HepG2 (cell line): ENCODE measurements around the gene PIM3. TPM values are rescaled to one million over a fixed set of nuclear protein-coding genes. Genes with fewer than 3 reads are reported as not detected.

Experiments used
- DMAP1 ChIP-seq: IDR thresholded peaks from 2 replicates; pipeline ENCODE4 v1.6.1; 2016
- FOXO1 ChIP-seq: sonication (generic); formaldehyde crosslinking; IDR thresholded peaks from 2 replicates; pipeline ENCODE4 v1.4.0; 2020; ENCODE audit warnings: missing genetic modification reagents
- GZF1 ChIP-seq: sonication (generic); formaldehyde crosslinking; IDR thresholded peaks from 2 replicates; pipeline ENCODE4 v1.5.1; 2020; ENCODE audit warnings: mild to moderate bottlenecking, missing genetic modification reagents
- RFXANK ChIP-seq: IDR thresholded peaks from 2 replicates; pipeline ENCODE4 v1.6.1; 2016
- TEAD3 ChIP-seq: optimal IDR thresholded peaks from 2 replicates; pipeline ENCODE3; 2016; ENCODE audit warnings: borderline replicate concordance
- TFDP1 ChIP-seq: IDR thresholded peaks from 2 replicates; pipeline ENCODE4 v1.6.1; 2016; ENCODE audit warnings: missing compliant biosample characterization, missing genetic modification reagents, borderline replicate concordance
- ZFP62 ChIP-seq: sonication (generic); formaldehyde crosslinking; IDR thresholded peaks from 2 replicates; pipeline ENCODE4 v1.4.0; 2020; ENCODE audit warnings: missing genetic modification reagents
- ZNF143 ChIP-seq: sonication (generic); formaldehyde crosslinking; IDR thresholded peaks from 2 replicates; pipeline ENCODE4 v1.4.0; 2020; ENCODE audit warnings: missing genetic modification reagents
- ZNF280B ChIP-seq: sonication (generic); formaldehyde crosslinking; IDR thresholded peaks from 2 replicates; pipeline ENCODE4 v1.5.0; 2020; ENCODE audit warnings: missing genetic modification reagents, mild to moderate bottlenecking, borderline replicate concordance
- ZNF354B ChIP-seq: sonication (generic); formaldehyde crosslinking; IDR thresholded peaks from 2 replicates; pipeline ENCODE4 v1.8.0; 2022; ENCODE audit warnings: mild to moderate bottlenecking, missing genetic modification reagents
- ZNF367 ChIP-seq: sonication (generic); formaldehyde crosslinking; IDR thresholded peaks from 2 replicates; pipeline ENCODE4 v1.4.0; 2020; ENCODE audit warnings: missing genetic modification reagents, borderline replicate concordance
- ZNF577 ChIP-seq: sonication (generic); formaldehyde crosslinking; IDR thresholded peaks from 2 replicates; pipeline ENCODE4 v1.4.0; 2020; ENCODE audit warnings: mild to moderate bottlenecking, low read depth, missing genetic modification reagents, borderline replicate concordance
- ZNF629 ChIP-seq: sonication (generic); formaldehyde crosslinking; conservative IDR thresholded peaks from 2 replicates; pipeline ENCODE4 v1.5.0; 2020; ENCODE audit warnings: missing genetic modification reagents
- ZNF710 ChIP-seq: sonication (generic); formaldehyde crosslinking; IDR thresholded peaks from 2 replicates; pipeline ENCODE4 v1.5.0; 2020; ENCODE audit warnings: mild to moderate bottlenecking, missing genetic modification reagents, borderline replicate concordance
- polyA plus RNA-seq, 8 experiments: library from polyadenylated mRNA; depleted of rRNA in 3 of 8; stranded (reverse) in 7 of 8; unstranded in 1 of 8; fragments of >200 nt; fragmentation: Illumina TruSeq in 4 of 8; extraction: Trizol in 4 of 8; gene quantifications; 2 replicates each; pipeline versions ENCODE4 v1.2.1 to v1.2.3, GENCODE V29; 2011 to 2016; ENCODE audit warnings: low read depth in 4 of 8, missing spikeins in 1 of 8, mixed read lengths in 1 of 8; ENCODE audit not compliant: insufficient read depth in 1 of 8
- total RNA-seq, 5 experiments: library from RNA; depleted of rRNA; stranded (reverse); fragments of >200 nt; fragmentation: Illumina TruSeq; extraction: Trizol; gene quantifications; 2 replicates each; pipeline ENCODE4 v1.2.3, GENCODE V29; 2016; ENCODE audit warnings: low read depth in 1 of 5
- TF ChIP-seq, protein P1 (sequence below): sonication (generic); formaldehyde crosslinking; IDR thresholded peaks from 2 replicates; pipeline ENCODE4 v1.5.0; 2020; ENCODE audit warnings: mild to moderate bottlenecking, missing genetic modification reagents
- TF ChIP-seq, protein P2 (sequence below): sonication (generic); formaldehyde crosslinking; conservative IDR thresholded peaks from 2 replicates; pipeline ENCODE4 v1.8.0; 2022; ENCODE audit warnings: missing genetic modification reagents
- TF ChIP-seq, protein P3 (sequence below): IDR thresholded peaks from 2 replicates; pipeline ENCODE4 v1.6.1; 2012; ENCODE audit warnings: inconsistent platforms
- TF ChIP-seq, protein P4 (sequence below): sonication (generic); formaldehyde crosslinking; IDR thresholded peaks from 2 replicates; pipeline ENCODE4 v1.5.0; 2020; ENCODE audit warnings: missing genetic modification reagents

PIM3 gene
- total and polyA plus RNA-seq, 2 of the 13 experiments (the other 11 are each of a cell fraction or from before 2014, with no cell fraction given) = 21.6 to 31.2 TPM

DNA sequence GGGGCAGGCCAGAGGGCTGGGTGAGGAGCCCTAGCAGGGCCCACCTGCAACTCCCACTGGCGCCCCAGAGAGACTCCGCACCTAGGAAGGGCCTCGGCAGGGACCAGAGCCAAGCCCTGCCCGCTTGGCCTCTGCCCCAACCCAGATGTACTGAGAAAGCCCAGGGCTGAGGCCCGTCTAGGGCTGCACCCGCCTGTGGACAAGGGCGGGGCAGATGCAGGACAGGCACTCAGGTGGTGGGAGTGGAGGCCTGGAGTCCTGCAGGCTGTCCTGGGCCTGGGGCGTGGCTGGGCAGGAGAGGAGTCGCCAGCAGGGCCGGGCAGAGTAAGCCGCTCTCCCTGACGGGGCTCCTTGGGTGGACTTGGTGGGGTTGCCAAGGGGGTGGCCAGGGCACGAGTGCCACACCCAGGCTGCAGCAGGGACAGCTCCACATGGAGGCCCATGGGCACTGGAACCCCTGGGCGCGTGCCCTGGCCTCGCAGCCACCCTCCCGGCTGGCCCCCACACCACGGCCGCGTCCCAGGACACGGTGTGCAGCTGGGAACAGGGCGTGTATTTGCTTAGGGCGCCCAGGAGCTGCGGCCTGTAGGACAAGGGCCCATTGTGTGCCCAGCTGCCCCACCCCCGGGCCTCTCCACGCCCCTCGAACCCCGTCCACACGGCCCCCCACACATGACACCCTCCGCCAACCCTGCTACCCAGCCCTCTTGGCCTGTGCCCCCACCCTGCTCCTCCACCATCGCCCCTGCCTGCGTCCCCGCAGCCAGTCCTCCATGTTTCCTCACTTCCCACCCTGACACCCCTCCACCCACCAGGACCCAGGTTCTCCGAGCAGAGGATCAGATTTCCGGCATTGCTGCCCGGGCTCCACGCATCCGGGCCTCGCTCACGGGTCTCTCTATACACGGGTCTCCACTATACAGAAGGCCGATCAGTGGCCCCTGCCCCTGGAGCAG, 11.3 kb upstream of the PIM3 start (continued):
- TF ChIP-seq ZNF577 (CRISPR knock-in tag) (no peak), ZNF710 (CRISPR knock-in tag) (peak; percentile 68), DMAP1 (peak; percentile 77), ZNF280B (CRISPR knock-in tag) (peak; percentile 74; the same call in 1 of the 2 replicates), ZFP62 (no peak), FOXO1 (peak; percentile 42), ZNF143 (CRISPR knock-in tag) (0 out of 2 replicates have a peak, but pooled peaks have one; percentile 15), RFXANK (CRISPR knock-in tag) (no peak), GZF1 (CRISPR knock-in tag) (no peak), ZNF367 (CRISPR knock-in tag) (peak; percentile 77; the same call in 1 of the 2 replicates), TEAD3 (CRISPR knock-in tag) (peak; percentile 66), ZNF354B (no peak), ZNF629 (CRISPR knock-in tag) (no peak), TFDP1 (CRISPR knock-in tag) (peak; percentile 76; the same call in 1 of the 2 replicates)
- TF ChIP-seq, protein P1, sequence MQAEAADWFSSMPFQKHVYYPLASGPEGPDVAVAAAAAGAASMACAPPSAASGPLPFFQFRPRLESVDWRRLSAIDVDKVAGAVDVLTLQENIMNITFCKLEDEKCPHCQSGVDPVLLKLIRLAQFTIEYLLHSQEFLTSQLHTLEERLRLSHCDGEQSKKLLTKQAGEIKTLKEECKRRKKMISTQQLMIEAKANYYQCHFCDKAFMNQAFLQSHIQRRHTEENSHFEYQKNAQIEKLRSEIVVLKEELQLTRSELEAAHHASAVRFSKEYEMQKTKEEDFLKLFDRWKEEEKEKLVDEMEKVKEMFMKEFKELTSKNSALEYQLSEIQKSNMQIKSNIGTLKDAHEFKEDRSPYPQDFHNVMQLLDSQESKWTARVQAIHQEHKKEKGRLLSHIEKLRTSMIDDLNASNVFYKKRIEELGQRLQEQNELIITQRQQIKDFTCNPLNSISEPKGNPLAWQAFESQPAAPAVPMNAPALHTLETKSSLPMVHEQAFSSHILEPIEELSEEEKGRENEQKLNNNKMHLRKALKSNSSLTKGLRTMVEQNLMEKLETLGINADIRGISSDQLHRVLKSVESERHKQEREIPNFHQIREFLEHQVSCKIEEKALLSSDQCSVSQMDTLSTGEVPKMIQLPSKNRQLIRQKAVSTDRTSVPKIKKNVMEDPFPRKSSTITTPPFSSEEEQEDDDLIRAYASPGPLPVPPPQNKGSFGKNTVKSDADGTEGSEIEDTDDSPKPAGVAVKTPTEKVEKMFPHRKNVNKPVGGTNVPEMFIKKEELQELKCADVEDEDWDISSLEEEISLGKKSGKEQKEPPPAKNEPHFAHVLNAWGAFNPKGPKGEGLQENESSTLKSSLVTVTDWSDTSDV (CRISPR knock-in tag) = peak; percentile 90
- TF ChIP-seq, protein P2, sequence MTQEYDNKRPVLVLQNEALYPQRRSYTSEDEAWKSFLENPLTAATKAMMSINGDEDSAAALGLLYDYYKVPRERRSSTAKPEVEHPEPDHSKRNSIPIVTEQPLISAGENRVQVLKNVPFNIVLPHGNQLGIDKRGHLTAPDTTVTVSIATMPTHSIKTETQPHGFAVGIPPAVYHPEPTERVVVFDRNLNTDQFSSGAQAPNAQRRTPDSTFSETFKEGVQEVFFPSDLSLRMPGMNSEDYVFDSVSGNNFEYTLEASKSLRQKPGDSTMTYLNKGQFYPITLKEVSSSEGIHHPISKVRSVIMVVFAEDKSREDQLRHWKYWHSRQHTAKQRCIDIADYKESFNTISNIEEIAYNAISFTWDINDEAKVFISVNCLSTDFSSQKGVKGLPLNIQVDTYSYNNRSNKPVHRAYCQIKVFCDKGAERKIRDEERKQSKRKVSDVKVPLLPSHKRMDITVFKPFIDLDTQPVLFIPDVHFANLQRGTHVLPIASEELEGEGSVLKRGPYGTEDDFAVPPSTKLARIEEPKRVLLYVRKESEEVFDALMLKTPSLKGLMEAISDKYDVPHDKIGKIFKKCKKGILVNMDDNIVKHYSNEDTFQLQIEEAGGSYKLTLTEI (CRISPR knock-in tag) = no peak
- TF ChIP-seq, protein P3, sequence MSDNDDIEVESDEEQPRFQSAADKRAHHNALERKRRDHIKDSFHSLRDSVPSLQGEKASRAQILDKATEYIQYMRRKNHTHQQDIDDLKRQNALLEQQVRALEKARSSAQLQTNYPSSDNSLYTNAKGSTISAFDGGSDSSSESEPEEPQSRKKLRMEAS = peak; percentile 84; the same call in 1 of the 2 replicates
- TF ChIP-seq, protein P4, sequence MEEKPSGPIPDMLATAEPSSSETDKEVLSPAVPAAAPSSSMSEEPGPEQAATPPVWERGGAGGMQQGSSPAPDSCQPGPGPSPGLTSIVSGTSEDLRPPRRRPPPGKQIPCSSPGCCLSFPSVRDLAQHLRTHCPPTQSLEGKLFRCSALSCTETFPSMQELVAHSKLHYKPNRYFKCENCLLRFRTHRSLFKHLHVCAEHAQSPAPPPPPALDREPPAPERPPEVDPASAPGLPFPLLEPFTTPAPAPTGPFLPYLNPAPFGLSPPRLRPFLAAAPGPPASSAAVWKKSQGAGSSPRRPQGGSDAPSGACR = no peak; the same call in 1 of the 2 replicates
